GM12878 (cell line): Measurements from ENCODE around the gene EHMT2. TPM values are rescaled to one million over a fixed set of nuclear protein-coding genes. Genes with fewer than 3 reads are reported as not detected.

Source experiments
- ASH2L ChIP-seq: fragments of 300-600, 200-600 bp; sonication (generic); IDR thresholded peaks from 2 replicates; pipeline ENCODE4 v1.6.1; 2017; ENCODE audit warnings: low read depth, mild to moderate bottlenecking, borderline replicate concordance
- ATF2 ChIP-seq: IDR thresholded peaks from 2 replicates; pipeline ENCODE4 v1.6.1; 2012; ENCODE audit warnings: low read length, inconsistent platforms
- BACH1 ChIP-seq: fragments of 450-650 bp; IDR thresholded peaks from 2 replicates; pipeline ENCODE4 v1.6.1; 2017; ENCODE audit warnings: mild to moderate bottlenecking, borderline replicate concordance
- BCLAF1 ChIP-seq: fragments of 450-650 bp; IDR thresholded peaks from 2 replicates; pipeline ENCODE4 v1.6.1; 2017; ENCODE audit warnings: antibody characterized with exemption, mild to moderate bottlenecking, moderate library complexity
- BHLHE40 ChIP-seq, 2 experiments: fragments of 450-650 bp in 1 of 2; IDR thresholded peaks; 2 replicates each; pipeline ENCODE4 v1.6.1; 2011 to 2017; ENCODE audit warnings: low read depth in 2 of 2, borderline replicate concordance in 1 of 2, improper control_type of control experiment in 1 of 2, low read length in 1 of 2, mild to moderate bottlenecking in 1 of 2
- CEBPZ ChIP-seq: fragments of 150-350 bp; IDR thresholded peaks from 2 replicates; pipeline ENCODE4 v1.6.1; 2016; ENCODE audit warnings: low read depth, low read length
- CHD1 ChIP-seq: IDR thresholded peaks from 2 replicates; pipeline ENCODE4 v1.6.1; 2012; ENCODE audit warnings: low read depth, low read length, improper control_type of control experiment
- CHD4 ChIP-seq: fragments of 200-600 bp; sonication (generic); IDR thresholded peaks from 2 replicates; pipeline ENCODE4 v1.6.1; 2016; ENCODE audit warnings: mild to moderate bottlenecking
- CREM ChIP-seq: IDR thresholded peaks from 2 replicates; pipeline ENCODE4 v1.6.1; 2014; ENCODE audit warnings: antibody characterized with exemption, low read depth
- EED ChIP-seq: sonication (generic); IDR thresholded peaks from 2 replicates; pipeline ENCODE4 v1.6.1; 2016; ENCODE audit warnings: antibody characterized with exemption, low read depth
- EGR1 ChIP-seq, 2 experiments: IDR thresholded peaks; 1 replicate in 1 of 2; 2 replicates in 1 of 2; pipeline ENCODE4 v1.6.1; 2011 to 2012; ENCODE audit warnings: low read depth in 2 of 2, low read length in 2 of 2, borderline replicate concordance in 1 of 2, mild to moderate bottlenecking in 1 of 2, moderate library complexity in 1 of 2
- IRF3 ChIP-seq: fragments of 450-650 bp; IDR thresholded peaks from 2 replicates; pipeline ENCODE4 v1.6.1; 2014; ENCODE audit warnings: mild to moderate bottlenecking
- MAX ChIP-seq: IDR thresholded peaks from 2 replicates; pipeline ENCODE4 v1.6.1; 2012; ENCODE audit warnings: low read depth, low read length, improper control_type of control experiment
- MYC ChIP-seq: IDR thresholded peaks from 2 replicates; pipeline ENCODE4 v1.6.1; 2011; ENCODE audit warnings: mild to moderate bottlenecking, low read length, moderate library complexity, inconsistent platforms; ENCODE audit not compliant: insufficient read depth, insufficient replicate concordance, insufficient read length, severe bottlenecking
- NFYB ChIP-seq: IDR thresholded peaks from 2 replicates; pipeline ENCODE4 v1.6.1; 2011; ENCODE audit warnings: low read depth, mild to moderate bottlenecking, low read length, improper control_type of control experiment, moderate library complexity; ENCODE audit not compliant: insufficient read depth
- PML ChIP-seq: IDR thresholded peaks from 2 replicates; pipeline ENCODE4 v1.6.1; 2012; ENCODE audit warnings: low read length, inconsistent platforms
- SMAD1 ChIP-seq: fragments of 450-650 bp; IDR thresholded peaks from 2 replicates; pipeline ENCODE4 v1.6.1; 2018; ENCODE audit warnings: mild to moderate bottlenecking, low read depth; ENCODE audit not compliant: partially characterized antibody
- SUZ12 ChIP-seq: fragments of 200-600 bp; sonication (generic); IDR thresholded peaks from one replicate; pipeline ENCODE4 v1.6.1; 2018; ENCODE audit warnings: antibody characterized with exemption, mild to moderate bottlenecking; ENCODE audit not compliant: unreplicated experiment
- TAF1 ChIP-seq: IDR thresholded peaks from 2 replicates; pipeline ENCODE4 v1.6.1; 2011; ENCODE audit warnings: mild to moderate bottlenecking, low read depth, low read length, borderline replicate concordance
- YBX1 ChIP-seq: fragments of 450-650 bp; IDR thresholded peaks from 2 replicates; pipeline ENCODE4 v1.6.1; 2016; ENCODE audit warnings: antibody characterized with exemption
- polyA plus RNA-seq, 11 experiments: library from polyadenylated mRNA; depleted of rRNA in 4 of 11; unstranded in 6 of 11; stranded (reverse) in 5 of 11; fragments of >200 nt; fragmentation: Nextera tagmentation in 4 of 11; fragmentation: Illumina TruSeq in 1 of 11; extraction: Ambion mirVana in 4 of 11; extraction: Trizol in 1 of 11; gene quantifications; 1 replicate in 1 of 11; 2 replicates in 10 of 11; pipeline versions ENCODE4 v1.2.1 to v1.2.3, GENCODE V29; 2011 to 2016; ENCODE audit warnings: inconsistent platforms in 2 of 11, missing spikeins in 2 of 11, low read depth in 1 of 11
- total RNA-seq, 4 experiments: library from RNA; depleted of rRNA in 3 of 4; stranded (reverse); fragments of >200 nt in 3 of 4; fragmentation: Illumina TruSeq in 1 of 4; extraction: Trizol in 1 of 4; gene quantifications; 2 replicates each; pipeline versions ENCODE4 v1.2.1 to v1.2.3, GENCODE V29; 2013 to 2021

Gene EHMT2
- total and polyA plus RNA-seq, 10 of the 15 experiments (the other 5 are each of a cell fraction or from before 2014, with no cell fraction given) = 1.7 to 53.2 (median 36.3) TPM

- TF ChIP-seq BCLAF1 = no peak
- TF ChIP-seq CHD4 = no peak
- TF ChIP-seq ATF2 = no peak
- no peak for TF ChIP-seq CHD1
- no peak for TF ChIP-seq PML
- TF ChIP-seq YBX1 = no peak
- no peak for TF ChIP-seq ASH2L
- TF ChIP-seq SMAD1 = no peak
- no peak for TF ChIP-seq EED
- TF ChIP-seq BACH1 = peak; percentile 77; the same call in 1 of the 2 replicates
- no peak for TF ChIP-seq CEBPZ
- TF ChIP-seq EGR1 (IDR thresholded peaks at IDR 0.05; ENCODE audit: borderline replicate concordance in 1 of 2, low read depth in 2 of 2, low read length in 2 of 2) = peak; percentile 53 to 99
- no peak for TF ChIP-seq TAF1
- TF ChIP-seq IRF3 = no peak
- TF ChIP-seq BHLHE40 (IDR thresholded peaks at IDR 0.05; ENCODE audit: borderline replicate concordance in 1 of 2, low read depth in 2 of 2, low read length in 1 of 2) = peak; percentile 81 to 94
- no peak for TF ChIP-seq NFYB
- TF ChIP-seq SUZ12 = no peak
- no peak for TF ChIP-seq CREM
- peak; percentile 58 for TF ChIP-seq MYC
- 0 out of 2 replicates have a peak, but pooled peaks have one; percentile 32 for TF ChIP-seq MAX
Measured at GRCh38 chr6:31901953-31902643, 4.6 kb upstream of the EHMT2 start, which contains the start of gene ZBTB12 (continued).
